A549 treated with Mapracorat at 1 μM for 4 hours (cell line): ENCODE results near the gene DPF3. TPM values are rescaled to one million over a fixed set of nuclear protein-coding genes. Genes with fewer than 3 reads are reported as not detected.

Source experiments
- total RNA-seq: library from RNA; stranded (reverse); fragments of 200-300 nt; extraction: Qiagen RNA extraction; gene quantifications from 5 replicates; pipeline ENCODE4 v1.2.3, GENCODE V29; 2022

Gene DPF3
- 0.10 to 0.72 TPM (median 0.24 TPM) in 5 replicates for total RNA-seq

DNA sequence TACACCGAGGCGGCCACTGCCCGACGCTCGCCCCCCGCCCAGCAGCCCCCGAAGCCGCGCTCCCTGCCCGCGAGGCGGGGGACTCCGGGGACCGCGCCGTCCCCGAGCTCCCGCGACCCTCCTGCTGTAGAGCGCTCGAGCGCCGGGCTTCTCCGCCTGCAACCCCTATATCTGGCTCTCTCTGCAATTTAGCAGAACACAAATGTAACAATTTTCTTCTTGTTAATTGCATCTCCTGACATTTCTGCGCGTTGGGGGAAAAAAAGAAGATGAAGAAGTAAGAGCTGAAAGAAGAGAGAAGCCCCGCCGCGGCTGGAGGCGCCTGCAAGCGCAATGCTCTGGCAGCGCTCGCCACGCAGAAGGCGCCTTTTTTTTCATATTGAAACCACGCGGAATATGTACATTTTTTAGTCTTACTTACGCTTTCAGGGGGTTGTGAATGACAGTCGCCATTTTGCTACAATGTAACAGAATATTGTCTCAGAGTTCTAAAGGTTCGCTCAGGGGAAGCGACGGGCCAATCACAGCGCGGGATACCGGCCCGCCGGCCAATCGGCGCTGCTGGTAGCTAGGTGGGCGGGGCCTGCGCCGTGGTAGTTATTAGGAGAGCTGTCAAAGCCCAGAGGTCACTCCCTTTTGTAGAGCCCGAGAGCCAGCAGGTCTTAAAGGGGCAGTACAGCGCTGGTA is at the start of gene DPF3:
DPF3 (minus strand) TSS at position 466 of the 687 bp plus-strand sequence; CDS start at position 453, 13 bp downstream.

DNA sequence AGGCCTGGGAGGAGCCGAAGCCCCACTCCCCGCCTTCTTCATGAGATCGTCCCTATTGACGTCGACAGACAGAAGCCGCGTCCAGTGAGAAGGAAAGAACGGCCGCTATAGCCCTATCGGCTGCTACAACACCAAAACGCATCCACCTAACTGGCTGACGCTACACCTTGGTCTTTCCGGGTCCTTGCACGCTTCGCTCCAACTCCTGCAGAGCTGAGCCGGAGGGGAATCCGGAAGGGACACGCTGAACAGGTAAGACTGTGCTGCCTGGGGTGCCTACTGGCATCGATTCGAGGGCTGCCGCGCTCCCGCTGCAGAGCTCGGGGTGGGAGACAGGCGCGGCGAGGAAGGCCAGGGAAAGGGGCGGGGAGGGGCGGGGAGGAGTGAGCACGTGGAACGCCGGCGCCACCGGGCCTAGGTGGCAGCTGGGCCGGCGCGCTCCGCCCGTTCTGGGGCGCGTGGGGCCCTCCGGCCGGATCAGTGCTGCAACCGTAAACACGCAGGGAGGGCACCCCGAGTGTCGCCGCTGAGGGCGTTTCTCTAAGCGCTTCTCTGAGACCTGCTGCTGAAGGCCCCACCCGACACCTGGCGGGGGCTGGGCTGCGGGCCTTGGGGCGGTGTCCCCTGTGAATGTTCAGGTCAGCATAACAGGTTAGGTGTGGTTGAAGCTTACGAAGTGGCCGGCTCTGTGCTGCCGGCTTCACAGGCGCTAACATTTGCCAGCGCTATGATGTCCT is 32.6 kb upstream of the DPF3 start, which contains the start of gene DCAF4:
DCAF4 (plus strand) TSS at position 173 of the 737 bp plus-strand sequence. CDS start 11,515 bp downstream, outside the sequence.

Other genes starting within 250 kb of the DPF3 start
- gene DCAF4, start 32.4 kb upstream of the DPF3 start, total RNA-seq, result 24.1 to 33.8 TPM (median 27.7 TPM) in 5 replicates
- gene ZFYVE1, start 133.0 kb upstream of the DPF3 start, total RNA-seq, result 8.5 to 11.6 TPM (median 10.0 TPM) in 5 replicates
- 46.9 to 59.1 TPM (median 54.6 TPM) in 5 replicates for gene RBM25, start 164.4 kb upstream of the DPF3 start, total RNA-seq
- 55.1 to 67.6 TPM (median 64.2 TPM) in 5 replicates for gene PSEN1, start 242.4 kb upstream of the DPF3 start, total RNA-seq